Measurements from ENCODE around the gene TSPY9. TPM values are rescaled to one million over a fixed set of nuclear protein-coding genes. Genes with fewer than 3 reads are reported as not detected.
"Not testable (repeated sequence)": the region's sequence is repeated elsewhere in the genome, so short reads cannot be mapped to it uniquely, and the experiment has no call there.

Gene TSPY9
- polyA plus RNA-seq (ENCODE audit: insufficient read length) = not detected

- DNase-seq (ENCODE audit: low read depth) = not testable (repeated sequence)
Measured at GRCh38 chrY:9486967-9487366, at the start of gene TSPY9. Gene TSPY9, plus strand, starts transcription at chrY:9487267. Its CDS starts 46 bp downstream, at chrY:9487313.

GRCh38 chrY:9466655-9467054 lies 20.4 kb upstream of the TSPY9 start, which contains the start of gene TSPY1:
Gene TSPY1, plus strand, starts transcription at chrY:9466955. Its CDS starts 46 bp downstream, at chrY:9467001.
- not testable (repeated sequence) for DNase-seq (ENCODE audit: low read depth)

GRCh38 chrY:9504396-9504795 lies 17.3 kb downstream of the TSPY9 start:
- not testable (repeated sequence) for DNase-seq (ENCODE audit: low read depth)

GRCh38 chrY:9516287-9516686 lies 29.2 kb downstream of the TSPY9 start:
- not testable (repeated sequence) for DNase-seq (ENCODE audit: low read depth)

GRCh38 chrY:9527580-9527979 lies 40.5 kb downstream of the TSPY9 start, which contains the start of gene TSPY10:
Gene TSPY10, plus strand, starts transcription at chrY:9527880. Its CDS starts 46 bp downstream, at chrY:9527926.
- not testable (repeated sequence) for DNase-seq (ENCODE audit: low read depth)

Other genes starting within 250 kb of the TSPY9 start
- not detected for gene TSPY4, start 149.8 kb upstream of the TSPY9 start, polyA plus RNA-seq (ENCODE audit: insufficient read length)
- not detected for gene TSPY8, start 129.5 kb upstream of the TSPY9 start, polyA plus RNA-seq (ENCODE audit: insufficient read length)
- not detected for gene TSPY3, start 88.8 kb upstream of the TSPY9 start, polyA plus RNA-seq (ENCODE audit: insufficient read length)
- not detected for gene TSPY1, start 20.3 kb upstream of the TSPY9 start, polyA plus RNA-seq (ENCODE audit: insufficient read length)
- gene TSPY10, start 40.6 kb downstream of the TSPY9 start, polyA plus RNA-seq (ENCODE audit: insufficient read length) = not detected